Measurements from ENCODE around the gene HSD17B12. TPM values are rescaled to one million over a fixed set of nuclear protein-coding genes. Genes with fewer than 3 reads are reported as not detected.
"Not testable (repeated sequence)": the region's sequence is repeated elsewhere in the genome, so short reads cannot be mapped to it uniquely, and the experiment has no call there.

The HSD17B12 gene
- total RNA-seq, 1 experiment from 2014 or later, result 112 TPM

GRCh38 chr11:43756575-43756974, 76.0 kb downstream of the HSD17B12 start:
- DNase-seq, result no peak
- H3K9me3 ChIP-seq (ENCODE audit: insufficient read depth, low read depth), result no peaks in the 10 kb centered on the region
- intact Hi-C loops (cut with micrococcal nuclease; ENCODE audit: unreplicated experiment), result no loop called here
- no peaks in the 10 kb centered on the region for H4K20me1 ChIP-seq (ENCODE audit: insufficient read depth)
- no peak for TF ChIP-seq CTCF (conservative IDR thresholded peaks at IDR 0.05)
- TF ChIP-seq EZH2 (IDR thresholded peaks at IDR 0.05; ENCODE audit: low read depth), result no peak
- no TSS peak for BruUV-seq (replicated peaks)
- no peaks in the 10 kb centered on the region for H3K4me1 ChIP-seq (replicated peaks; ENCODE audit: insufficient read depth)
- 0 out of 2 replicates have a peak, but pooled peaks cover 5% of the 10 kb centered on the region for H3K36me3 ChIP-seq (ENCODE audit: low read depth)
- H3K9me2 ChIP-seq (ENCODE audit: insufficient read depth), result no peaks in the 10 kb centered on the region
- no peak overlapping the region for H3K4me2 ChIP-seq
- no peak overlapping the region for H3K27ac ChIP-seq
- H3K27me3 ChIP-seq (ENCODE audit: insufficient read depth, low read depth), result no peaks in the 10 kb centered on the region
- H3F3A ChIP-seq (ENCODE audit: insufficient read depth, low read depth), result no peaks in the 10 kb centered on the region
- POLR2A ChIA-PET (ENCODE audit: unreplicated experiment), result interaction anchor here (0.8 kb wide), 1 partner anchor 69 kb away, joined by 6 read pairs; no protein-coding TSS in a partner anchor
- no peaks in the 10 kb centered on the region for H3K79me2 ChIP-seq (ENCODE audit: low read depth)
- no peak overlapping the region for H3K4me3 ChIP-seq
- CTCF ChIA-PET, result no interaction called here
- H2AFZ ChIP-seq, result no peak overlapping the region

GRCh38 chr11:43758927-43759326, 78.4 kb downstream of the HSD17B12 start:
- no peak overlapping the region for H3K4me2 ChIP-seq
- no peaks in the 10 kb centered on the region for H3K79me2 ChIP-seq (ENCODE audit: low read depth)
- H3K4me1 ChIP-seq (replicated peaks; ENCODE audit: insufficient read depth), result no peaks in the 10 kb centered on the region
- H3K9me3 ChIP-seq (ENCODE audit: insufficient read depth, low read depth), result no peaks in the 10 kb centered on the region
- peaks cover 5% of the 10 kb centered on the region; the same call in 1 of the 2 replicates for H3K36me3 ChIP-seq (ENCODE audit: low read depth)
- H3K9me2 ChIP-seq (ENCODE audit: insufficient read depth), result no peaks in the 10 kb centered on the region
- CTCF ChIA-PET, result no interaction called here
- H3K27me3 ChIP-seq (ENCODE audit: insufficient read depth, low read depth), result no peaks in the 10 kb centered on the region
- H3K4me3 ChIP-seq, result no peak overlapping the region
- no TSS peak for BruUV-seq (replicated peaks)
- no peak overlapping the region for H2AFZ ChIP-seq
- H3F3A ChIP-seq (ENCODE audit: insufficient read depth, low read depth), result no peaks in the 10 kb centered on the region
- H3K27ac ChIP-seq, result no peak overlapping the region
- H4K20me1 ChIP-seq (ENCODE audit: insufficient read depth), result no peaks in the 10 kb centered on the region
- intact Hi-C loops (cut with micrococcal nuclease; ENCODE audit: unreplicated experiment), result no loop called here
- no peak for DNase-seq
- POLR2A ChIA-PET (ENCODE audit: unreplicated experiment), result no interaction called here
- TF ChIP-seq EZH2 (IDR thresholded peaks at IDR 0.05; ENCODE audit: low read depth), result no peak
- TF ChIP-seq CTCF (conservative IDR thresholded peaks at IDR 0.05), result no peak

- no peak for TF ChIP-seq EZH2 (IDR thresholded peaks at IDR 0.05; ENCODE audit: low read depth)
- Histone ChIP-seq H3F3A (ENCODE audit: insufficient read depth, low read depth) (peaks cover 8% of the 10 kb centered on the region; the same call in 1 of the 2 replicates), H2AFZ (no peak overlapping the region), H3K9me3 (ENCODE audit: insufficient read depth, low read depth) (peaks cover 8% of the 10 kb centered on the region; the same call in 1 of the 2 replicates), H3K9me2 (ENCODE audit: insufficient read depth) (no peaks in the 10 kb centered on the region), H3K27ac (no peak overlapping the region), H3K79me2 (ENCODE audit: low read depth) (no peaks in the 10 kb centered on the region), H3K36me3 (ENCODE audit: low read depth) (peaks cover 3% of the 10 kb centered on the region; the same call in 1 of the 2 replicates), H3K4me2 (no peak overlapping the region), H4K20me1 (ENCODE audit: insufficient read depth) (no peaks in the 10 kb centered on the region), H3K4me3 (no peak overlapping the region), H3K27me3 (ENCODE audit: insufficient read depth, low read depth) (no peaks in the 10 kb centered on the region), H3K4me1 (replicated peaks; ENCODE audit: insufficient read depth) (no peaks in the 10 kb centered on the region)
- intact Hi-C loops (cut with micrococcal nuclease; ENCODE audit: unreplicated experiment), result no loop called here
- ChIA-PET CTCF (interaction anchor here (0.5 kb wide), 1 partner anchor 40 kb away, joined by 4 read pairs; no protein-coding TSS in a partner anchor), POLR2A (ENCODE audit: unreplicated experiment) (no interaction called here)
- no TSS peak for BruUV-seq (replicated peaks)
- DNase-seq, result no peak
These were observed 80.4 kb downstream of the HSD17B12 start for GRCh38 chr11:43760902-43761301.

GRCh38 chr11:43765194-43765593, 84.7 kb downstream of the HSD17B12 start:
- Histone ChIP-seq H4K20me1 (ENCODE audit: insufficient read depth) (no peaks in the 10 kb centered on the region), H2AFZ (no peak overlapping the region), H3K4me2 (no peak overlapping the region), H3K9me2 (ENCODE audit: insufficient read depth) (no peaks in the 10 kb centered on the region), H3K79me2 (ENCODE audit: low read depth) (no peaks in the 10 kb centered on the region), H3K9me3 (ENCODE audit: insufficient read depth, low read depth) (peaks cover 8% of the 10 kb centered on the region; the same call in 1 of the 2 replicates), H3K36me3 (ENCODE audit: low read depth) (peaks cover 7% of the 10 kb centered on the region; the same call in 1 of the 2 replicates), H3K27ac (no peak overlapping the region), H3F3A (ENCODE audit: insufficient read depth, low read depth) (peaks cover 9% of the 10 kb centered on the region), H3K4me1 (replicated peaks; ENCODE audit: insufficient read depth) (no peaks in the 10 kb centered on the region), H3K27me3 (ENCODE audit: insufficient read depth, low read depth) (no peaks in the 10 kb centered on the region), H3K4me3 (no peak overlapping the region)
- no peak for TF ChIP-seq EZH2 (IDR thresholded peaks at IDR 0.05; ENCODE audit: low read depth)
- TF ChIP-seq CTCF (conservative IDR thresholded peaks at IDR 0.05), result no peak
- intact Hi-C loops (cut with micrococcal nuclease; ENCODE audit: unreplicated experiment), result no loop called here
- CTCF ChIA-PET, result no interaction called here
- no TSS peak for BruUV-seq (replicated peaks)
- DNase-seq, result no peak
- POLR2A ChIA-PET (ENCODE audit: unreplicated experiment), result no interaction called here

GRCh38 chr11:43768654-43769053, 88.1 kb downstream of the HSD17B12 start:
- DNase-seq; H3K27ac ChIP-seq; H3K4me2 ChIP-seq; H3K79me2 ChIP-seq (ENCODE audit: low read depth); H3K9me3 ChIP-seq (ENCODE audit: insufficient read depth, low read depth); H3K36me3 ChIP-seq (ENCODE audit: low read depth); POLR2A ChIA-PET (ENCODE audit: unreplicated experiment); H3K27me3 ChIP-seq (ENCODE audit: insufficient read depth, low read depth); H3K4me1 ChIP-seq (replicated peaks; ENCODE audit: insufficient read depth); BruUV-seq (replicated peaks); H2AFZ ChIP-seq; H4K20me1 ChIP-seq (ENCODE audit: insufficient read depth); H3K9me2 ChIP-seq (ENCODE audit: insufficient read depth); intact Hi-C loops (cut with micrococcal nuclease; ENCODE audit: unreplicated experiment); H3K4me3 ChIP-seq; CTCF ChIA-PET: not testable (repeated sequence)
- peaks cover 13% of the 10 kb centered on the region for H3F3A ChIP-seq (ENCODE audit: insufficient read depth, low read depth)

Data from PC-9 (cell line).